ENCODE data around the gene SPG7. TPM values are rescaled to one million over a fixed set of nuclear protein-coding genes. Genes with fewer than 3 reads are reported as not detected.
A peak's percentile ranks its signal among the peaks of the same experiment; 100 is the strongest.

Gene SPG7
- total and polyA plus RNA-seq, 12 donors = 69.8 to 145 (median 101) TPM

GRCh38 chr16:89599451-89599858 lies 91.3 kb downstream of the SPG7 start:
- H3K36me3 ChIP-seq = no peaks in the 10 kb centered on the region
- TF ChIP-seq, protein P1, sequence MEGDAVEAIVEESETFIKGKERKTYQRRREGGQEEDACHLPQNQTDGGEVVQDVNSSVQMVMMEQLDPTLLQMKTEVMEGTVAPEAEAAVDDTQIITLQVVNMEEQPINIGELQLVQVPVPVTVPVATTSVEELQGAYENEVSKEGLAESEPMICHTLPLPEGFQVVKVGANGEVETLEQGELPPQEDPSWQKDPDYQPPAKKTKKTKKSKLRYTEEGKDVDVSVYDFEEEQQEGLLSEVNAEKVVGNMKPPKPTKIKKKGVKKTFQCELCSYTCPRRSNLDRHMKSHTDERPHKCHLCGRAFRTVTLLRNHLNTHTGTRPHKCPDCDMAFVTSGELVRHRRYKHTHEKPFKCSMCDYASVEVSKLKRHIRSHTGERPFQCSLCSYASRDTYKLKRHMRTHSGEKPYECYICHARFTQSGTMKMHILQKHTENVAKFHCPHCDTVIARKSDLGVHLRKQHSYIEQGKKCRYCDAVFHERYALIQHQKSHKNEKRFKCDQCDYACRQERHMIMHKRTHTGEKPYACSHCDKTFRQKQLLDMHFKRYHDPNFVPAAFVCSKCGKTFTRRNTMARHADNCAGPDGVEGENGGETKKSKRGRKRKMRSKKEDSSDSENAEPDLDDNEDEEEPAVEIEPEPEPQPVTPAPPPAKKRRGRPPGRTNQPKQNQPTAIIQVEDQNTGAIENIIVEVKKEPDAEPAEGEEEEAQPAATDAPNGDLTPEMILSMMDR (IDR thresholded peaks at IDR 0.05) = peak in 2 of 9 donors; percentile 7 to 16
- no peak for ATAC-seq
- H3K4me1 ChIP-seq = peaks cover 0 to 14% (median 7%) of the 10 kb centered on the region in 9 donors
- H3K4me3 ChIP-seq = no peak overlapping the region
- no peak for DNase-seq
- H3K9me3 ChIP-seq = no peaks in the 10 kb centered on the region
- intact Hi-C loops (cut with DNase I) = no loop called here
- WGBS, 2 donors = 44 to 45% methylated on average over 8 of the region's 8 CpGs
- peaks cover 0 to 12% (median 0%) of the 10 kb centered on the region in 7 donors for H3K27me3 ChIP-seq
- H3K27ac ChIP-seq = no peak overlapping the region

- ATAC-seq (no peak), DNase-seq (no peak)
- Histone ChIP-seq H3K27ac (no peak overlapping the region), H3K36me3 (no peaks in the 10 kb centered on the region), H3K4me3 (no peak overlapping the region), H3K9me3 (no peaks in the 10 kb centered on the region), H3K27me3 (peaks cover 0 to 15% (median 4%) of the 10 kb centered on the region in 7 donors), H3K4me1 (peaks cover 0 to 14% (median 7%) of the 10 kb centered on the region in 9 donors)
- TF ChIP-seq, protein P1 (IDR thresholded peaks at IDR 0.05) = no peak
- intact Hi-C loops (cut with DNase I) = no loop called here
- WGBS, 2 donors = 79 to 83% methylated on average over 10 of the region's 10 CpGs
Measured at GRCh38 chr16:89599902-89600301, 91.7 kb downstream of the SPG7 start.

- Histone ChIP-seq H3K27ac (no peak overlapping the region), H3K4me3 (no peak overlapping the region), H3K4me1 (peaks cover 0 to 14% (median 7%) of the 10 kb centered on the region in 9 donors), H3K27me3 (peaks cover 0 to 20% (median 9%) of the 10 kb centered on the region in 7 donors), H3K9me3 (no peaks in the 10 kb centered on the region), H3K36me3 (no peaks in the 10 kb centered on the region)
- 83 to 92% methylated on average over 12 of the region's 12 CpGs for WGBS, 2 donors
- peak in 1 of 8 donors; percentile 13 for ATAC-seq
- TF ChIP-seq, protein P1 (IDR thresholded peaks at IDR 0.05) = no peak
- DNase-seq = no peak
- intact Hi-C loops (cut with DNase I) = no loop called here
Measured at GRCh38 chr16:89600427-89600826, 92.2 kb downstream of the SPG7 start.

DNA sequence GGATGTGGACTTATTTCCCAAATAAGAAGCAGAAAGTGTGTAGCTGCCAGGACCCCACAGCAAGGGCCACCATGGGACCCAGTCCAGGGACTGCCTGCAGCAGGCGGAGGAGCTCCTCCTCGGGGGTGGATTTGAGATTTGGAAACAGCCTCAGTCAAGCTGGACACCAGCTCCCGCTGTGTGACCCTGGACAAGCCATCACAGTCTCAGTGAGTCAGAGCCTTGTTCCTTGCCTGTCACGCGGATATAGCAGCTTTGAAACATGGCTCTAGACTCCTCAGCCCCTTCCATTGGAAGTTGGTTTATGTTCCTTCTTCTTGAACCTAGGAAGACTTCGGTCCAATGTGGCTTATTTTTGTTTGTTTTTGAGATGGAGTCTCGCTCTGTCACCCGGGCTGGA lies 92.8 kb downstream of the SPG7 start:
- DNase-seq (no peak), ATAC-seq (no peak)
- peaks cover 0 to 25% (median 12%) of the 10 kb centered on the region in 7 donors for H3K27me3 ChIP-seq
- WGBS, 2 donors = 82 to 85% methylated on average over 8 of the region's 8 CpGs
- no peak overlapping the region for H3K4me3 ChIP-seq
- TF ChIP-seq, protein P1 (IDR thresholded peaks at IDR 0.05) = no peak
- H3K9me3 ChIP-seq = no peaks in the 10 kb centered on the region
- no peaks in the 10 kb centered on the region for H3K36me3 ChIP-seq
- no peak overlapping the region for H3K27ac ChIP-seq
- intact Hi-C loops (cut with DNase I) = no loop called here
- H3K4me1 ChIP-seq = peaks cover 0 to 14% (median 7%) of the 10 kb centered on the region in 9 donors
